ENCODE measurements around the gene PDE6C. TPM values are rescaled to one million over a fixed set of nuclear protein-coding genes. Genes with fewer than 3 reads are reported as not detected.
A peak's percentile ranks its signal among the peaks of the same experiment; 100 is the strongest.

Gene PDE6C
- polyA plus RNA-seq, 1 of the 3 experiments (the other 2 are of a cell fraction), result not detected

DNA sequence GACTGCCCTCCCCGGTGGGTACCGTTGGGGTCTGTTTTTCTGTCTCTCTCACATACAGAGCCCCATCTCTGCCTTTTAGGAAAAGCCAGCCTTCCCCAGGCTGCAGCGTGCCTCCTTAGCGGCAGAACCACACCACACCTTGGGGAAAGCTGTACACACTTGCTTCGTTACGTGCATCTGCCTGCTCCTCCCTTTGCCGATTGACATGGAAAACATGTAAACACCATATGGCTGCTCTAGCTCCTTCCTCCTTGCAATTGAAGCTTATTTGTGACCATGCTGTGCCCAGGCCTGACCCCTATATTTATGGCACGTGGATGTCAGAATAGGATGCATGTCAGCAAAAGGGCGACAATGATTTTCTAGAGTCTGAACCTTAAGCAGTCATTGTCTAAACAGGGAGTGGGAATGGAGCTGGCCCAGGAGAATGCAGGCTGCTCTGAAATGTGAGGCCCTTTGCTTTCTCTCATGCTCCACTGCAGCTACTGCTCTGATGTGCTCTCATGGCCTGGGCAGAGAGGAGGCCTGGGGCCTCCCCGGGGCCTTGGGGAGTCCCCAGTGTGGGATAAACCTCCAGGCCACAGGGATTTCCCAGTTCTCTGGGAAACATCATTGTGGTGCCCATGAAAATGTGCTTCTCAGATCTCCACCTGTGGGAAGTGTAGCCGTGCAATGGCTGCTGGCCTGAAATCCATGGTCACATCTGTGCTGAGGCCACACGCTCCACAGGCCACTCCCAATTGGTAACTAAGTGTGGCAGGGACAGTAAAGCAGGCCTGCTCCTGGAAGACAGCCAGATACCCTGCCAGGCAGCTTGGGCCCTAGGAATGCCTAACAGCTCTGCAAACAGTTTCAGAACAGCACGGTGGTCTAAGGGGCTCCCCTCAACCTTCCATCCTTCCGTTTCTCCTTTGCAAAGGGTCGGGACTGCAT is 18.6 kb downstream of the PDE6C start:
- H3K4me1 ChIP-seq (ENCODE audit: control insufficient read depth in 1 of 2, insufficient read depth in 2 of 2, low read depth in 1 of 2, low read length in 1 of 2), result peaks cover 0 to 5% of the 10 kb centered on the region in 2 experiments; a peak in 1 of 4 replicates
- POLR2A ChIA-PET, result no interaction called here
- CTCF ChIA-PET, result no interaction called here
- H3K4me3 ChIP-seq (ENCODE audit: low read depth in 2 of 2, low read length in 1 of 2), result no peak overlapping the region
- no peak overlapping the region for H3K27ac ChIP-seq (ENCODE audit: low read depth in 2 of 2, low read length in 1 of 2)
- no peaks in the 10 kb centered on the region for H3K36me3 ChIP-seq (replicated peaks in 1 of 2; ENCODE audit: control insufficient read depth in 1 of 2, insufficient read depth in 2 of 2, low read length in 1 of 2)
- H3K4me2 ChIP-seq, result no peak overlapping the region
- no peaks in the 10 kb centered on the region for H3F3A ChIP-seq (replicated peaks; ENCODE audit: insufficient read depth)
- H3K79me2 ChIP-seq (ENCODE audit: insufficient read depth), result no peaks in the 10 kb centered on the region
- H4K20me1 ChIP-seq (ENCODE audit: insufficient read depth), result no peaks in the 10 kb centered on the region
- H3K9ac ChIP-seq, result no peak overlapping the region
- TF ChIP-seq, protein P1, sequence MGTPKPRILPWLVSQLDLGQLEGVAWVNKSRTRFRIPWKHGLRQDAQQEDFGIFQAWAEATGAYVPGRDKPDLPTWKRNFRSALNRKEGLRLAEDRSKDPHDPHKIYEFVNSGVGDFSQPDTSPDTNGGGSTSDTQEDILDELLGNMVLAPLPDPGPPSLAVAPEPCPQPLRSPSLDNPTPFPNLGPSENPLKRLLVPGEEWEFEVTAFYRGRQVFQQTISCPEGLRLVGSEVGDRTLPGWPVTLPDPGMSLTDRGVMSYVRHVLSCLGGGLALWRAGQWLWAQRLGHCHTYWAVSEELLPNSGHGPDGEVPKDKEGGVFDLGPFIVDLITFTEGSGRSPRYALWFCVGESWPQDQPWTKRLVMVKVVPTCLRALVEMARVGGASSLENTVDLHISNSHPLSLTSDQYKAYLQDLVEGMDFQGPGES (IDR thresholded peaks at IDR 0.05; ENCODE audit: low read depth, low read length), result no peak
- TF ChIP-seq MXI1 (IDR thresholded peaks at IDR 0.05; ENCODE audit: low read depth, low read length) (no peak), FOSL2 (IDR thresholded peaks at IDR 0.05; ENCODE audit: borderline replicate concordance, low read depth) (no peak), RFX5 (IDR thresholded peaks at IDR 0.05; ENCODE audit: low read length) (no peak), SMC3 (IDR thresholded peaks at IDR 0.05; ENCODE audit: low read depth, low read length) (no peak), TEAD4 (IDR thresholded peaks at IDR 0.05; ENCODE audit: borderline replicate concordance, insufficient read depth) (no peak), GATA2 (CRISPR knock-in tag; IDR thresholded peaks at IDR 0.05) (no peak), EZH2phosphoT487 (IDR thresholded peaks at IDR 0.05; ENCODE audit: borderline replicate concordance, low read depth) (no peak), JUND (IDR thresholded peaks at IDR 0.05) (no peak), NFIC (IDR thresholded peaks at IDR 0.05; ENCODE audit: borderline replicate concordance) (no peak), RXRA (IDR thresholded peaks at IDR 0.05; ENCODE audit: borderline replicate concordance, low read depth) (no peak), MEF2A (IDR thresholded peaks at IDR 0.05; ENCODE audit: borderline replicate concordance, low read depth) (no peak), GABPA (IDR thresholded peaks at IDR 0.05; ENCODE audit: low read depth) (no peak)
- TF ChIP-seq, protein P2, sequence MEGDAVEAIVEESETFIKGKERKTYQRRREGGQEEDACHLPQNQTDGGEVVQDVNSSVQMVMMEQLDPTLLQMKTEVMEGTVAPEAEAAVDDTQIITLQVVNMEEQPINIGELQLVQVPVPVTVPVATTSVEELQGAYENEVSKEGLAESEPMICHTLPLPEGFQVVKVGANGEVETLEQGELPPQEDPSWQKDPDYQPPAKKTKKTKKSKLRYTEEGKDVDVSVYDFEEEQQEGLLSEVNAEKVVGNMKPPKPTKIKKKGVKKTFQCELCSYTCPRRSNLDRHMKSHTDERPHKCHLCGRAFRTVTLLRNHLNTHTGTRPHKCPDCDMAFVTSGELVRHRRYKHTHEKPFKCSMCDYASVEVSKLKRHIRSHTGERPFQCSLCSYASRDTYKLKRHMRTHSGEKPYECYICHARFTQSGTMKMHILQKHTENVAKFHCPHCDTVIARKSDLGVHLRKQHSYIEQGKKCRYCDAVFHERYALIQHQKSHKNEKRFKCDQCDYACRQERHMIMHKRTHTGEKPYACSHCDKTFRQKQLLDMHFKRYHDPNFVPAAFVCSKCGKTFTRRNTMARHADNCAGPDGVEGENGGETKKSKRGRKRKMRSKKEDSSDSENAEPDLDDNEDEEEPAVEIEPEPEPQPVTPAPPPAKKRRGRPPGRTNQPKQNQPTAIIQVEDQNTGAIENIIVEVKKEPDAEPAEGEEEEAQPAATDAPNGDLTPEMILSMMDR (IDR thresholded peaks at IDR 0.05), result no peak
- H2AFZ ChIP-seq (ENCODE audit: low read depth), result no peak overlapping the region
- no peaks in the 10 kb centered on the region for H3K9me3 ChIP-seq
- 67% methylated on average over 13 of the region's 15 CpGs for WGBS (ENCODE audit: low lambda C conversion rate)
- peak; percentile 29 for DNase-seq
- H3K27me3 ChIP-seq (ENCODE audit: insufficient read depth), result no peaks in the 10 kb centered on the region
- no peaks in the 10 kb centered on the region for H3K9me2 ChIP-seq

GRCh38 chr10:93639791-93640190 is 27.5 kb downstream of the PDE6C start:
- TF ChIP-seq RFX5 (IDR thresholded peaks at IDR 0.05; ENCODE audit: low read length) (no peak), CHD2 (IDR thresholded peaks at IDR 0.05; ENCODE audit: low read length, partially characterized antibody) (no peak), RCOR1 (IDR thresholded peaks at IDR 0.05; ENCODE audit: low read length) (no peak), GATA2 (CRISPR knock-in tag; IDR thresholded peaks at IDR 0.05) (no peak), YY1 (IDR thresholded peaks at IDR 0.05; ENCODE audit: low read depth) (no peak), RAD21 (IDR thresholded peaks at IDR 0.05; ENCODE audit: low read length) (no peak), ELF1 (IDR thresholded peaks at IDR 0.05) (no peak), SMC3 (IDR thresholded peaks at IDR 0.05; ENCODE audit: low read depth, low read length) (no peak), EZH2phosphoT487 (IDR thresholded peaks at IDR 0.05; ENCODE audit: borderline replicate concordance, low read depth) (no peak), RXRA (IDR thresholded peaks at IDR 0.05; ENCODE audit: borderline replicate concordance, low read depth) (no peak), EP300 (IDR thresholded peaks at IDR 0.05; ENCODE audit: borderline replicate concordance in 1 of 2, low read depth in 1 of 2, low read length in 1 of 2) (no peak), TAF1 (IDR thresholded peaks at IDR 0.05; ENCODE audit: borderline replicate concordance, low read depth, low read length) (no peak), NFIC (IDR thresholded peaks at IDR 0.05; ENCODE audit: borderline replicate concordance) (no peak)
- TF ChIP-seq, protein P1 (IDR thresholded peaks at IDR 0.05; ENCODE audit: low read depth, low read length), result no peak
- CTCF ChIA-PET, result no interaction called here

More at GRCh38 chr10:93639791-93640190, 27.5 kb downstream of the PDE6C start:
- Histone ChIP-seq H3K79me2 (ENCODE audit: insufficient read depth) (no peaks in the 10 kb centered on the region), H3K27ac (ENCODE audit: low read depth in 2 of 2, low read length in 1 of 2) (no peak overlapping the region), H4K20me1 (ENCODE audit: insufficient read depth) (no peaks in the 10 kb centered on the region), H3K4me2 (no peak overlapping the region), H3K4me3 (ENCODE audit: low read depth in 2 of 2, low read length in 1 of 2) (no peak overlapping the region), H3K9ac (no peak overlapping the region), H3F3A (replicated peaks; ENCODE audit: insufficient read depth) (no peaks in the 10 kb centered on the region), H3K36me3 (replicated peaks in 1 of 2; ENCODE audit: control insufficient read depth in 1 of 2, insufficient read depth in 2 of 2, low read length in 1 of 2) (no peaks in the 10 kb centered on the region), H3K9me3 (no peaks in the 10 kb centered on the region), H3K4me1 (ENCODE audit: control insufficient read depth in 1 of 2, insufficient read depth in 2 of 2, low read depth in 1 of 2, low read length in 1 of 2) (no peaks in the 10 kb centered on the region), H3K9me2 (no peaks in the 10 kb centered on the region), H2AFZ (ENCODE audit: low read depth) (no peak overlapping the region), H3K27me3 (ENCODE audit: insufficient read depth) (peaks cover 17% of the 10 kb centered on the region; the same call in 1 of the 2 replicates)
- POLR2A ChIA-PET, result no interaction called here
- 75% methylated on average over 7 of the region's 7 CpGs for WGBS (ENCODE audit: low lambda C conversion rate)
- no peak for DNase-seq

Measured in SK-N-SH (cell line).